ENCODE measurements around the gene GPR153.

The GPR153 gene

DNA sequence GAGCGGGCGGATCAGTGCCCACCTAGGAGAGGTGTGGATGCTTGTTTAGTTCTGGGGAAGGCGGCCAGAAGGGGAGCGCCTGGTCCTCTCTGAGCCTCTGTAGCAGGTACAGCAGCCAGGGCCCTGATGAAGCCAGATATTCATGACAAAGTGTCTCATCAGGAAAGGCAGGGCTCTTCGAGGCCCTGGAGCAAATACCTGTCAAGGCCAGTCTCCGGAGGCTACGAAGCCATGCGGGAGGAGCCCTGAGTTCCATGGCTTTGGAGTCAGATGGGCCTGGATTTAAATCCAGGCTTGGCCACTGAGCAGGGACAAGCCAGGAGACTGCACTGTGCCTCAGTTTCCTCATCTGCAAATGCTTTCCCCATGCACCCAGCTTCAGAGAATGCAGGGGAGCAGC lies 25.4 kb upstream of the GPR153 start:
- no peak for DNase-seq

DNA sequence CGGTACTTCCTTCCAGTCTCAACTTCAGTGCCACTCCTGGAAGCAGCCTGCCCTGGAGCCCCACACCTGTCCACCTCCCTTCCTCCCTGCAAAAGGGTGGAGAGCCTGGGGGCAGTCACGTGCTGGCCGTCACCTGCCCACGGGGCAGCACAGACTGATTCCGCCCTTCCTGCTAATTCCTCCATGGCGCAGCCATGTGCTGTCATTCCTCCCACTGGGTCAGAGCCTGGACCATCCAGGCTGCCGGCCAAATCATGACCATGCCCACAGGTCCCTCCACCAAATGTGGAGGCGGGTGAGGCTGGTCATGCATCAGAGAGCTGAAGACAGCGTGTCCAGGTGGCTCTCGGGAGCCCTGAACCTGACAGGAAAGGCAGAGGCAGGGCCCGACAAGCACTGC lies 24.4 kb upstream of the GPR153 start:
- no peak for DNase-seq

DNA sequence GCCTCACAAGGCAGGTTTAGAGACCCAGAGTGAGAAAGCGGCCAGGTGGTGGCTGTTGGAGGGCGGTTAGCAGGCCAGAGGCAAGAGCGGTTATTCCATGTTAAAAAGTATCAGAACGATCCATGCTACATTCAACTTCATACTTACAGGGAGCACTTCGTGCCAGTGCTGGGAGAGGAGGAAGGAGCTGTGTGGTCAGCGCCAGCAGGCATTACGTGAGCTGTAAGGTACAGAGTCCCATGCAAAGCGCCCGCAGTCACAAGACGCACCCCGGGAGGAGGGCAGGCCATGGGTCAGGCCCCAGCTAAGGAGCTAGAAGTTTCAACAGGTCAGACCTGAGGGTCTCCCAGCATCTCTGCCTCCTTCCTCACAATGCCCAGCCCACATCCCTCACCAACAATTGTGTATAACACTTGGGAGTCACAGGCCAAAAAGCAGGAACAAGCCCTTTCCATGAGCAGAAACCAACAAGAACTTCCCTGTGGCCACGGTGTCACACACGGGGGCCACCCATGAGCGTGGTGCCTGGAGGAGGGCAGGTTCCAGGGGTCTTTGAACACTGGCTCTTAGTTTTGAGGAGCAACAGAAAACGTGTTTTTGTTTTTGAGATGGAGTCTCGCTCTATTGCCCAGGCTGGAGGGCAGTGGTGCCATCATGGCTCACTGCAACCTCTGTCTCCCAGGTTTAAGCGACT lies 21.8 kb upstream of the GPR153 start:
- no peak for DNase-seq

DNA sequence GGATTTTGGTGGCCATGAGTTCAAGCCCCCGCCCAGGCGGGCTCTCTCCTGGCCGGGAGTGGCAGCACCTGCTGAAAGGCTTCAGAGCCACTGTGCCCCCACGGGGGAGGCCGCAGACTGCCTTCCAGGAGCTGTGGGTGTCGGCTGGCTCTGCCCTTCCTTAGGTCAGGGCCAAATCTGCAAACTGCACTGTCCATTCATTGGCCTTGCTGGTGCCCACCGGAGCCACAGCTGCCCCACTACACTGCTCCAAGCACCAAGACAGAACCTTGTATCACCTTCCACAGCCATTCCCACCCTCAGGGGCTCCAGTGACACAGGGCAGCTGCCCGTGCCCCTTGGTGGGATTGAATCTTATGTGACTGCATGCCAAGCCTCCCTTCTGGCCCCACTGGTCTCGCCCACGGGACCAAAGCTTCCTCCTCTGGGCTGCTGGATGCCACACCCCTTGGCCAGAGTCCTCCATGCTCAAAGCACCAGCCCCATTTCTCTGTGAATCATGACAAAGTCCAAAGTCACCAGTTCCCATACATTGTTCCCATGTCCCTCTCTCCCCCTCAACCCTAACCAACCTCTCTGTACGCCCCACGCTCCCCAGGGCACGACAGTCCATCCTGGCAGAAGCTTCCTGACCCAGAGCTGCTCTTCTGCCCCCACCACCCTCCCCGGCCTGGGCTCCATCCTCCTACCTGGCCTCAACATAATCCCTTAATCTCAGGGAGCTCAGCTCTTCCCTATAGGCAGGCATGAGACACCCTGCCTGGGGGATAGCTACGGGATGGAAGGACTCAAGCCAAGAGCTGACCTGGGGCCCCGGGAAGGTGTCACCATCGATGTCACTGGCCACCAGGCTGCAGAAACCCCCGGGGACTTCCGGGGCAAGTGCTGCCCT lies 20.9 kb upstream of the GPR153 start:
- DNase-seq, result no peak

DNA sequence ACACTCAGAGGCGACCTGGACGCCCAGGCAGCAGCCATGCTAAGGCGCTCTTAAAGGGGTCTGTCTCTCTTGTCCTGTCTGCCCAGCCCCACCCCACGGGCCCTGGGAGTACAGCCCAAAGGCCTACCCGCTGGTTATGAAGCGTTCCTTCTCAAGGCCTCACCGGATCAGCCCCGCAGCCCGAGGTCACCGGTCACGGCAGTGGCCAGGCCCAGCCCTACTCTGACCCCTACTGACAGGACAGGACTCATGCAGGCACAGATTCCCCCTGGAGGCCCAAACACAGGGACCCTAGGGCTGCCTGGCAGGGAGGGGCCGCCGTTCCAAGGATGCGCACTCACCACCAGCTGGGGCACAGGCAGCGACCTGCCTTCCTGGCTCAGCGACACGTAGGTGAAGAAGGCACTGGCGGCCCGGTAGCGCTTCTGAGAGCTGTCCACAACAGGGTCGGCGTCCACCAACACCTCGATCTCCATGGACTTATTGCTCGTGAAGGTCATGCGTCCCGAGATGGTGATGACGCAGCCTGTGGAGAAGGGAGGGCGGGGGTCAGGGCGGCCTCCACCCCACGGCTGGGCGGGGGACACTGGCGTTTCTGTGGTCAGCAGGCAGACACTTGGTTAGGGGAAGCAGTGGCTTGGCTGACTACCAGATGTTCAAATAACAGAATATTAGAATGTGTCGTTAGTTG lies 20.0 kb upstream of the GPR153 start:
- no peak for DNase-seq

DNA sequence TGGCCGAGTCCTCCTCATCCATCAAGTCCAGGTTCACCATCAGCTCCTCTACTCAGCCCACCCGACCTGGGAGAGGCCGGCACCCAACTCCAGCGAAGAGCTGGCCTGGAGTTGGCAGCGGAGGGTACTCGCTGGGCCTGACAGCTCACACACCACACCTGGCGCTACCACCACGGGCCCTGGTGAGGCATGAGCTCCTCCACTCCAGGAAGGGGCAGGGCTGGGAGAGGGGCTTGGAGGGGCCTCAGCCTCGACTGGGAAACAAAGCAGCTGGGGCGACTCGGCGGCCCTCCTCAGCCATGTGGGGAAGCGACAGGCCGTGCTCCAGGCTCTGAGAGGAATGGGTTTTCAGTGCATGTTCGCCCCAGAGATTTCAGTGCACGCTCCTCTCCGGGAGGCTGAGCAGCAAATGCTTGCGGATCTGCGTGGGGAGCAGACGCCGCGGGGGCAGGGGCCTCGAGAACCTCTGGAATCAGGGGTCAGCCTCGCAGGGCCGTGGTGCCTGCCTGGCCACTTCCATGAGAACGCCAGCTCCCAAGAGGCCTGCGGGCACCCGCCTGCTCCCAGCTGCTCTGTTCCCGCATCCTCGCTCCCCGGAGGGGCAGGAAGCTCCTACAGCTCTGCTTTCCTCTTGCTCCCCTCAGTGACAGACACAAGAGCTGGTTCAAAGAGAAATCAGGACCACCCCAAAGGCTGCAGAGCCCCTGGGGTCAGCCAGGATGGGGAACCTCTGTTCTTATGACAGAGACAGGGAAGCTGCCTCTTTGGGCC lies 18.9 kb upstream of the GPR153 start:
- DNase-seq, result no peak

DNA sequence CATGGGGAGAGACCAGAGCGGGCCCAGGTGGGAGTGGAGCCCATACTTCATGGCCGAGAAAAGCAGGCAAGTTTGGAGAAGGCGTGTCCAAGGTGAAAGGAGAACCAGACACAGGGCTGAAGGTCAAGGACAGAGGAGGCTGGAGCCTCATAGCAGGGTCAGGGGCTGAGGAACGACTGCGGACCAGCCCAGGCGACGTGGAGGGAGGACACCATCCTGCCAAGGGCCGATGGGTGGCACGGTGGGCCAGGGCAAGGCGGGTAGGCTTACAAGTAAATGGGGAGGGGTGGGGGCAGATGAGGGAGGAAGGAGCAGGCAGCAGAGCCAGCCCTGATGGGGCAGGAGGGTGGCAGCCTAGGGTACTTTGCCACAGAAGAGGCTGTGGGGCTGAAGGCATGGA lies 18.2 kb upstream of the GPR153 start:
- DNase-seq, result no peak

DNA sequence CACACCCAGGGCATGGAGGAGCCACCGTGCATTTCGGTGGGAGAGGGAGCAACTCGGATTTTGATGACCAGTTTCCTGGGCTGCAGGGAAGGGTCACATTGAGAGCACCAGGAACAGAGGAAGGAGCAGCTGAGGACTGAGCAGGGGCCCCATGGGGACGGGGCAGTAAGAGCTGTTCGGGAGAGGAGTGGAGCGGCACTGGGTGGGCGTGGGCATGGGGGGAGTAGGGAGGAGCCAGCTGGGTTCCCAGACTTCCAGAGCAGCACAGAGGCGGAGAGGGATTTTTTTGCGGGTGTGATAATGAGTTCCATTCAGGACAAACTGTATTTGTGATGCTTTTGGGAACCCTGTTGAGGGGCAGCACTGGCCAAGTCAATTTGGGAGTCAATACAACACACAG lies 17.4 kb upstream of the GPR153 start:
- DNase-seq, result no peak

DNA sequence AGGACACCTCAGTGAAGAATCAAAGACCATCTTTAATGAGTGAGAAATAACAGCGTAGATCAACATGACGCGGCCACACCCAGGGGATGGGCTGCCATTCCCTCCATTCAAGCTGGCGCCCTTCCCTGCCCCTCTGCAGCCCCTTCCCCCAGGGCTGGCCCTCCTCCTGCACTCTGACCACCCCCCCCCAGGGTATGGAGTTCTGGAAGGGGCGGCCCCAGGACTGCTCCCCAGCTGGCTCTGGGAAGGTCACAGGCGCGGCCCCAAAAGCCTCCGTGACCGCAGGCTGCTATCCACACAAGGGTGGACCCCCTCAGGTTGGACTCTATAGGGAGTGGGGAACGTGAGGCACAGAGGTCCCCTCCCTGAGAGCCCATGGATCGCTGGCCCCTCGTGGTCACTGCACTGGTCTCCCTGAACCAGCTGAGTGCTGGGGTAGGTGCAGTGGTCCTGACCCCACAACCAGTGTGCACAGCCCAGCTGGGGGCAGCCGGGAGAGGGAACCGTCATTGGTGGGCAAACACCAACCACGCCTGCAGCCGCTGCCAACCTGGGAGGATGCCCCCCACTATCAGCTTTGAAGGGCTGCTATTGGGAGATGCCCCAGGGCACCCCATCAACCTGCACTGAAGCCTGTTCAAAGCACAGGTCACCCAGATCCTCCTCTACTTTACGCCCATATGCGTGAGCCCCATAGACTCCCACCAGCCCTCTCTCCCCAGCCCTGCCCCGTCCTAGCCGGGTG lies 16.1 kb upstream of the GPR153 start:
- DNase-seq, result no peak

DNA sequence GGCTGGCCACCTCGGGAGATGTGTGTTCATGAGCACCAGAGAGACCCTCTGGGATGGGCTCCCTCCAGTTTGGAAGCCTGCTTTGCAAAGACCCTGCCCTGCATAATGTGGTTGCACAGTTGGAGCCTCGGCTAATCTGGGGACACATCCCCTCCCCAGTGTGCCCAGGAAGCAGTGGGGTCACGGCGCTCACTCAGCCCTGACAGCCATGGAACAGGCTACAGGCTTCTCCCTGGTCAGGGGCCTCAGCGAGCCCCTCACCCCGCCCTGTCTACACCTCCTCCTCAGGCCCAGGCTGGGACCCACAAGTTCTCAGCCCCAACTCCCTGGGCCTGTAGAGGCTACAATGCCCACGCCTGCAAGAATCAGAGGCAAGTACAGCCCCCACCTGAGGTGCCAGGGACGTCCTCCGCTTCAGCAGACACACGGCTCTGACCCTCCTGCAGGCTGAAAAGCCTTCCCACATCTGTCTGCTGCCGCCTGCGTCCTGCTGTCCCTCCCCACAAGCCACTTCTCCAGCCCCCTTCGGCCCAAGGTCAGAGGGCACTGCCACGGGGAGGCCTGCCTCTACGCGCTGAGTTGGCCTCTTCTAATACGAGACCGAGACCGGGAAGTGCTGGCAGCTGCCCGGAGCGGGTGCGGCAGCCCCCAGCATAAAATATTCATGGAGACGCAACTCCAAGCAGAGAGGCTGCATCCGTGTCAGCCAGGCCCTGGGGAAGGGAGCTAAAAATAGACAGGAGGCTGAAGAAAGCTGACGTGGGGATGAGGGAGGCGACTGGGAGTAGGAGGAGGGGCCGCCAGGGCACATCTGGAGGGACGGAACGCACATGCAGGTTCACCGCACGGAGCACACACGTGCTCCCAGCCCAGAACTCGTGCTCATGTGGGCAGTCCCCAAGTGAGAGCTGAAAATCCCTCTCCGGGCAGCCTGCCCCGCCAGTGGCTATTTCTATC lies 15.2 kb upstream of the GPR153 start:
- no peak for DNase-seq

DNA sequence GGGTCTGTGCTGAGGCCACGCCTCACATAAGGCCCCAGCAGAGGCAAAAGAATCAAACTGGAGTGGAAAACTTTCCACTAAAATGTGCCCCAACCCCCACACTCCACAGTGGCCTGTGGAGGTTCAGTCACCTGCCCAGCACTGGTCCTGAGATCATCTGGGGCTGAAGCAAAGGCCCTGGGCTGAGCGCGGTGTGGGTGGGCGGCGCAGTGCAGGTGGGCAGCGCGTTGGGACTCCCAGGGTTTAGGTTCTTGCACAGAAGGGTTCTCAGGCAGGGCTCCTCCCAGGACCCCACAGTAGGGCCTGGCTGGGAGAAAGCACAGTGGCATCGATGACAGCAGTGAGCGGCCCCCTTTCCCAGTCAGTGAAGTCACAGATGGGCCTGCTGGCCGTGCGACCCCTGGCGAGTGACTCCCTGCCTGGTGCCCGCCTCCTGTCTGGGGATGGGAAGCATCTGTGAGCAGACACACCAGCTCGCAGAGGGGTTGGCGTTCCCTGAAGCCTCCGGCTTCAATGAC lies 13.8 kb upstream of the GPR153 start:
- DNase-seq, result no peak

DNA sequence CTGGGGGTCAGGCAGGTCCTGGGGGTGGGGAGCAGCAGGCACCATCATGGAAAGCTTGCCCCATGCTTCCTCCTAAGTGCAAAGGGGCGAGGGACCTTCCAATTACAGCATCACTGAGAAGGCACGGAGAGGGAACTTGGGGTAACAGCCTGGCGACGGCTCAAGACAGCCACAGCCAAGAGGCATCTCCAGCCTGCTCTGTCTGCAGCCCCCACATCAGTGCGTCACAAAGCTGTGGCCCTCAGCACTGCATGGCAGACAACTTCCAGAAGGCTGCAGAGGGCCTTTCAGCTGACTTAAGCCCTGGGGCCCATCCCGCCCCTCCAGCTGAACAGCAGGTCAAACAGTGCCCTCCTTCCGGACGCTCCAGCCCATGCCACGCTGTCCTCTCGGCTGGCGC lies 13.2 kb upstream of the GPR153 start:
- DNase-seq, result no peak

DNA sequence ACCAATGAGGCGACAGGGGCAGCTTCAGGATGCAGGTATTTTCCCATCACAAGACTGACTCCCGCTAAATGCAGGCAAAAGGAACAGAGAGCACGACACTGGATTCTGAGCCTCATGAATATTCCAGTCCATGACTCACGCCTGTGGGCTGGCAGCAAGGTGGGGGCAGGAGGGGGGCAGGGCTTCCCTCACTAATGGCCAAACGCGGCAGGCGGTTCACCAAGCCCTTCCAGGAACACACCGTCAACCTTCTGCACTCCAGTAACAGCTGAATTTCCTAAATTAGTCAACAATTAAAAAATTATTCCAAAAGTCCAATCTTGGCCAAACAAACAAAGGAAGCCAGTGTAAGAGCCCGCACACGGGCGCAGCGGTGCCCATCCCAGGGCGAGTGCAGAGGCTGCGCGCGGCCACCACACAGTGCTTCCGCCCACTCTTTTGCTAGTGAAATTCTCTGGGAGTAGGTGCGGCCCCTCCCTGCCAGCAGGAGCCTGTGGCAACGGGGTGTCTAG lies 12.5 kb upstream of the GPR153 start:
- no peak for DNase-seq

DNA sequence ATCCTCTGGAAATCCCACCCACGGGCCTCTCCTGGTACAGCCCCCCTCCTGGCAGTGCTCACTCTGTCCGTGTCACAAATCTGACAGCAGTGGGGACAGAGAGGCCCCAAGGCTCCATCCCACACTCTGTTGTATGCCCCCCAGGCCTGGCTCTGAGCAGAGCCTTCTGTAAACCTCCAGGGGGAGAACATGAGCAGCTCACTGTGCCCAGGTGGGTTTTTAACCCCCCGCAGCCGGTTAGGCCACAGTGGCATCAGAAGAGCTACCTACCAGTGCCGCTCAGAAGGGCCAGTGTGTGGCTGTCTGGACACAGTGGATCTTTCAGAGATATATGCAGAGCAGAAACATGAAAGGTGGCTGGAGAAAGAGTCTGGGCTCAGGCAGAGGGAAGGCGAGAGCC lies 12.0 kb upstream of the GPR153 start:
- DNase-seq, result no peak

DNA sequence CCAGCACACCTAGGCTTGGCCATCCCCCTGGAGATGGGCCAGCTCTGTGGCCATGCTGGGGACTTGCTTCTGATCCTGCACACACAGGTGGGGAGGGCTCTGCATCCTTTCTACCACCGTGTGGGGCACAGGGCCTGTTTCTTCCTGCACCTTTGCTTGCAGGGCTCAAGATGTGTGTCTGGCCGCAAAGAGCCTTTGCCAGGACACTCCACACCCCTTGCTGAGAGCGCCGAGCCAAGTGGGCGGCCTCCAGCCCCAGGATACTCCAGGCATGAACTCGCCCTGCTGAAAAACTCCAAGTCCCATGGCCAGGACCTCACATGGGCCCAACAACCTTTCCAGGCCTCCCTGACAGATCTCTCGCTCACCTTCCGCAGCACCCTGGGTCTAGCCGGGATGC lies 11.6 kb upstream of the GPR153 start:
- DNase-seq, result no peak

DNA sequence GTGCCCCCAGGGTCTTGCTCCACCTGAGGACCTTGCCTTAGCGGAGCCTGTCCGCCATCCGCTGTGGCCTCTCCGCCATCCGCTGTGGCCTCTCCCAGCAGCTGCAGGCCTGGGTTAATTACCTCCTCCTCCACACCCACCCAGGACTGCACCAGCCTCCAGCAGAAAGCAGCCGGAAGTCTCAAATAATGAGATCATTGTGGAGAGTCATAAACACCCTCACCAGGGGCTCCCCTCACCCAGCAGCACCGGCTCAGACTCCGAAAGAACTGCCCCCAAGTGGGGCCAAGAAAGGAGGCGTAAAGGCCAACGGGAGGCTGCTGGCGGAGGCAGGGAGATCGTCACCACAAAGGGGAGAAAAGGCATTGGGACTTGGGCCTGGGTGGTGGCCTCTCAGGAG lies 10.7 kb upstream of the GPR153 start:
- DNase-seq, result no peak

DNA sequence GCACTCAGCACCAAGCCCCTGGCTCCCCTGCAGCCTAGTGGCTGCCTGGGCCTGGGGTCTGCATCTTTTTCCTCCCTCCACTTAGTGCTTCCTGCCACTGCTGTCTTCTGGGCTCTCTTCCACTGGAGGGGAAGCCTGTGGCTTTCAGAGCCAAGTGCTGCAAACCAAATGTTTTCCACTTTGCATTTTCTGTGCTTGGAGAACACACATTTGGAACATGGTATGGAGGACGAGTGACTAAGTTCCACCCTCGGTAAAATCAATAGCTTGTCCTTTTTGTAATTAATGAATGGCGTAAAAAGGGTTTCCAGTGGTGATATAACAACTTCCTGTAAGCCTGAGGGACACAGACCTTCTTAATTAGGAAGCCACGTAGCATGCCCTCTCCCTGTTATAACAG lies 10.1 kb upstream of the GPR153 start:
- no peak for DNase-seq

DNA sequence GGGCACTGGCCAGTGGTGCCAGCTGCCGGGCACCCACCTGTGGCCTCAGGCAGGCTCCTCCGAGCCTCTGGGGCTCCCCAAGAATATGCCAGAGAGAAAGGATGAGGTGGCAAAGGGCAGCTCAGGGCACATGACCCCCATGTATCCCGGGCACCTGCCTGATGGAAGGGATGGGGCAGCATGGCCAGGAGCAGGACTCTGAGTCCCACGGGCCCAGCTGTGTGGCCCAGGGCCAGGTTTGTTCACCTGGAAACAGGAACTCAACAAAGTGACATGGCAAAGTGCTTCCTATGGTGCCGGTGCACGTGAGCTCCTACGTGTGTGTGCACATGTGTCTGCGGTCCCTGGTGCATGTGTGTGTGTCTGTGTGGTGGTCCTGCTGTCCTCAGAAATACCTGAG lies 9.5 kb upstream of the GPR153 start:
- no peak for DNase-seq

DNA sequence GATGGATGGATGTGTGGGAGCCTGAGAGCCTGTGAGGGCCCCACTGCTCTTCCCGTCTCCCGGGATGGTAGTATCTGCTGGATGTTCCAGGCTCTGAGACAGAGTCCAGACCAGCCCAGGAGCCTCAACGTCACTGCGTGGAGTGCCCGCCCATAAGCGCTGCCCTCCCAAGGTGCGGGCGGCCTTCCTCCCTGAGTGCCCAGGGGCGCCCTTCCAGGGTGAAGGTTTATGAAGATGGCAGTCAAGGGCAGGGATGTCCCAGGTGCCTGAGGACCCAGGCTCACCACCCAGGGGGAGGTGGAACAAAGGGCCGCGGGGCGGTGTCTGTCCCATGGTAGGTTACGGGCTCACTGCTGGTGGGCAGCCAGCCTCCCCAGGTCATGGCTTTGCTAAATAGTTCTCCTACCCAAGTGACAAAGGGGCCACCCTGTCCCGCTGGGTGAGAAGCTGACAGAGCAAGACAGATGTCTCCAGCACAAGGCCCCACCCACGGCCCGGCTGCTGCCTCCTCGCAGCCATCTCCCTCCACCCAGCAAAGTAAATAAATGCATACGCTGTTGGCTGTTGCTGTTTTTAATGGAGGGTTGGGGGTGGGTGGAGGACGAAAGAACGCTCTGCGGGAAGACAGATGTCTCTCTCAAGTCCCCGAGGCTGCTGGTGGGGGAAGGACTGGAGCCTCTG lies 9.0 kb upstream of the GPR153 start:
- no peak for DNase-seq

DNA sequence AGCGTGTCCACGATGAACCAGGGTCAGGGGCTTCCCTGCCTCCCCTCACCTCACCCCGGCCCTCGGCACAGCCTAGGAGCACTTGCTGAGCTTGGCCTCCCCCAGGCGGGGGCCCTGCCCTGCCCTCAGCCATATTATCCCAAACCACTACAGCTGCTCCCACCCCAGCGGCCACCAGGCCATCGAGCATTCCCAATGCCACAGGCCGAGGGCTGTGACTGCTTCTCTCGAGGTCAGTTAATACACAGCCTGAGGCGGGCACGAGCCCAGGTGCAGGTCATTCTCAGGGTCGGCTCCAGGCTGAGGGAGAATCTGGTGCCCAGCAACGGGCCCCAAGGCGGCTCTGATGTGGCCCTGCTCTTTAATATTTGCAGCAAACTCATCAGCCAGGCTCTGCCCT lies 8.4 kb upstream of the GPR153 start:
- no peak for DNase-seq
